HepG2 (cell line): ENCODE results near the gene FBXL13. TPM values are rescaled to one million over a fixed set of nuclear protein-coding genes. Genes with fewer than 3 reads are reported as not detected.
A peak's percentile ranks its signal among the peaks of the same experiment; 100 is the strongest.

ENCODE experiments used
- ATAC-seq: fragments of 200-7000 bp; cut with Tn5 transposase; 3 replicates; pipeline ENCODE4 v1.9.1; 2020; ENCODE audit warnings: mild to moderate bottlenecking, moderate library complexity
- BruUV-seq: library from RNA; stranded (reverse); fragments of 400-500 nt; replicated peaks from 2 replicates; lab custom pipeline; 2021; lab: Mats Ljungman, UMichigan
- CTCF ChIA-PET: fragments of 300-600 bp; formaldehyde crosslinking; extraction: SDS; loops from one replicate; lab custom pipeline; 2021; ENCODE audit warnings: low total read pairs, inconsistent platforms, low intra/inter-chr PET ratio; lab: Yijun Ruan, JAX
- POLR2A ChIA-PET: fragments of 350-600 bp; sonication (Branson Sonifier 250); formaldehyde crosslinking; loops from one replicate; lab custom pipeline; 2020; ENCODE audit warnings: antibody characterized with exemption, inconsistent platforms; lab: Yijun Ruan, JAX
- DNase-seq: peaks from one replicate; pipeline ENCODE4 v3.0.0-alpha.2; 2015; ENCODE audit warnings: low spot score
- FAIRE-seq: peaks from 3 replicates; lab custom pipeline; 2011; peaks lifted over from hg19 to GRCh38; lab: Jason Lieb, UNC
- H2AFZ ChIP-seq: one replicate; pipeline ENCODE4 v1.6.1; 2011; ENCODE audit warnings: low read length, inconsistent platforms
- H3K27ac ChIP-seq: fragments of 300-600 bp; 3 replicates; pipeline ENCODE4 v1.8.0; 2011; ENCODE audit warnings: mixed run types, mild to moderate bottlenecking, mixed read lengths, low read length, inconsistent platforms; ENCODE audit not compliant: insufficient read depth; ENCODE audit errors: extremely low read length
- H3K27me3 ChIP-seq, 2 experiments: fragments of 200-600 bp in 1 of 2; 2 replicates in 1 of 2; 3 replicates in 1 of 2; pipeline versions ENCODE4 v1.6.0 to v1.8.0; 2011; ENCODE audit warnings: low read length in 2 of 2, mild to moderate bottlenecking in 2 of 2, moderate library complexity in 2 of 2, inconsistent platforms in 1 of 2; ENCODE audit not compliant: insufficient read depth in 2 of 2, control insufficient read depth in 1 of 2
- H3K36me3 ChIP-seq, 2 experiments: fragments of 200-600 bp in 1 of 2; replicated peaks in 1 of 2; 2 replicates in 1 of 2; 3 replicates in 1 of 2; pipeline versions ENCODE4 v1.5.1 to v1.8.0; 2011; ENCODE audit warnings: low read length in 2 of 2, inconsistent platforms in 1 of 2; ENCODE audit not compliant: insufficient read depth in 2 of 2, control insufficient read depth in 1 of 2
- H3K4me1 ChIP-seq: 2 replicates; pipeline ENCODE4 v1.5.1; 2012; ENCODE audit warnings: low read length, inconsistent platforms; ENCODE audit not compliant: insufficient read depth
- H3K4me2 ChIP-seq: 2 replicates; pipeline ENCODE4 v1.6.0; 2011; ENCODE audit warnings: low read depth, low read length, inconsistent platforms
- H3K4me3 ChIP-seq, 3 experiments: fragments of 200-600 bp in 1 of 3; sonication (generic), shearing (Covaris generic) in 1 of 3; replicated peaks in 1 of 3; 2 replicates each; pipeline ENCODE4 v1.5.1; 2011 to 2016; ENCODE audit warnings: low read length in 3 of 3, inconsistent platforms in 2 of 3, low read depth in 2 of 3, mild to moderate bottlenecking in 2 of 3, control low read depth in 1 of 3, mixed read lengths in 1 of 3; ENCODE audit not compliant: insufficient read depth in 1 of 3
- H3K79me2 ChIP-seq: one replicate; pipeline ENCODE4 v1.6.1; 2011; ENCODE audit warnings: low read length, inconsistent platforms; ENCODE audit not compliant: insufficient read depth
- H3K9ac ChIP-seq: 2 replicates; pipeline ENCODE4 v1.6.0; 2011; ENCODE audit warnings: mild to moderate bottlenecking, low read depth, low read length, inconsistent platforms; ENCODE audit not compliant: insufficient read depth
- H3K9me3 ChIP-seq: 2 replicates; pipeline ENCODE4 v1.5.1; 2012; ENCODE audit warnings: mild to moderate bottlenecking, low read length
- H4K20me1 ChIP-seq: 2 replicates; pipeline ENCODE4 v1.6.0; 2011; ENCODE audit warnings: inconsistent platforms, mild to moderate bottlenecking, low read length, moderate library complexity; ENCODE audit not compliant: insufficient read depth
- CENPT ChIP-seq: sonication (generic); formaldehyde crosslinking; IDR thresholded peaks from 2 replicates; pipeline ENCODE4 v1.8.0; 2022; ENCODE audit warnings: low read depth, mild to moderate bottlenecking, moderate library complexity, missing genetic modification reagents
- DNMT1 ChIP-seq: sonication (generic); formaldehyde crosslinking; IDR thresholded peaks from 2 replicates; pipeline ENCODE4 v1.5.1; 2020; ENCODE audit warnings: mild to moderate bottlenecking, missing genetic modification reagents
- JDP2 ChIP-seq: sonication (generic); formaldehyde crosslinking; IDR thresholded peaks from 2 replicates; pipeline ENCODE4 v1.8.1; 2022; ENCODE audit warnings: missing genetic modification reagents, borderline replicate concordance
- MAFF ChIP-seq: IDR thresholded peaks from 2 replicates; pipeline ENCODE4 v1.6.1; 2011; ENCODE audit warnings: low read depth, low read length, improper control_type of control experiment
- PCBP1 ChIP-seq: fragments of 200-400 bp; formaldehyde crosslinking; IDR thresholded peaks from 2 replicates; pipeline ENCODE4 v1.6.1; 2017; ENCODE audit warnings: mild to moderate bottlenecking, low read depth, low read length, borderline replicate concordance
- ZMYM3 ChIP-seq: sonication (generic); formaldehyde crosslinking; IDR thresholded peaks from 2 replicates; pipeline ENCODE4 v1.5.1; 2020; ENCODE audit warnings: mild to moderate bottlenecking, missing genetic modification reagents
- ZNF260 ChIP-seq: sonication (generic); formaldehyde crosslinking; IDR thresholded peaks from 2 replicates; pipeline ENCODE4 v1.4.0; 2020; ENCODE audit warnings: missing genetic modification reagents, low read depth, mild to moderate bottlenecking, borderline replicate concordance
- ZNF549 ChIP-seq: sonication (generic); formaldehyde crosslinking; IDR thresholded peaks from 2 replicates; pipeline ENCODE4 v1.5.0; 2020; ENCODE audit warnings: missing genetic modification reagents
- WGBS: methylation state at CpG from one replicate; pipeline ENCODE4 v1.1.6; 2017; ENCODE audit warnings: low lambda C conversion rate; 5-methylcytosine and 5-hydroxymethylcytosine counted together
- in situ Hi-C: cut with HindIII; loops from 2 replicates; pipeline ENCODE4 v1.10.0; 2017; ENCODE audit warnings: low pct_unique_long_range_greater_than_20kb; ENCODE audit not compliant: extremely low pct_ligation_motif_present
- intact Hi-C: fragments of 100-400 bp; cut with micrococcal nuclease; formaldehyde crosslinking; loops from one replicate; pipeline ENCODE4 v1.10.0; 2022; ENCODE audit not compliant: unreplicated experiment
- polyA plus RNA-seq, 8 experiments: library from polyadenylated mRNA; depleted of rRNA in 3 of 8; stranded (reverse) in 7 of 8; unstranded in 1 of 8; fragments of >200 nt; fragmentation: Illumina TruSeq in 4 of 8; extraction: Trizol in 4 of 8; gene quantifications; 2 replicates each; pipeline versions ENCODE4 v1.2.1 to v1.2.3, GENCODE V29; 2011 to 2016; ENCODE audit warnings: low read depth in 4 of 8, missing spikeins in 1 of 8, mixed read lengths in 1 of 8; ENCODE audit not compliant: insufficient read depth in 1 of 8
- total RNA-seq, 5 experiments: library from RNA; depleted of rRNA; stranded (reverse); fragments of >200 nt; fragmentation: Illumina TruSeq; extraction: Trizol; gene quantifications; 2 replicates each; pipeline ENCODE4 v1.2.3, GENCODE V29; 2016; ENCODE audit warnings: low read depth in 1 of 5
- TF ChIP-seq, protein P1 (sequence below): sonication (generic); formaldehyde crosslinking; IDR thresholded peaks from 2 replicates; pipeline ENCODE4 v1.4.0; 2020; ENCODE audit warnings: missing genetic modification reagents, borderline replicate concordance
- TF ChIP-seq, protein P2 (sequence below): sonication (generic); formaldehyde crosslinking; IDR thresholded peaks from 2 replicates; pipeline ENCODE4 v1.4.0; 2020; ENCODE audit warnings: missing genetic modification reagents
- TF ChIP-seq, protein P3 (sequence below): IDR thresholded peaks from 2 replicates; pipeline ENCODE4 v1.6.1; 2012; ENCODE audit warnings: inconsistent platforms
- TF ChIP-seq, protein P4 (sequence below): sonication (generic); formaldehyde crosslinking; IDR thresholded peaks from 2 replicates; pipeline ENCODE4 v1.5.0; 2020; ENCODE audit warnings: mild to moderate bottlenecking, missing genetic modification reagents
- TF ChIP-seq, protein P5 (sequence below): IDR thresholded peaks from 2 replicates; pipeline ENCODE4 v1.6.1; 2016; ENCODE audit warnings: low read depth, control low read depth

Gene FBXL13
- total and polyA plus RNA-seq, 2 of the 13 experiments (the other 11 are each of a cell fraction or from before 2014, with no cell fraction given), result 0.24 to 0.77 TPM

DNA sequence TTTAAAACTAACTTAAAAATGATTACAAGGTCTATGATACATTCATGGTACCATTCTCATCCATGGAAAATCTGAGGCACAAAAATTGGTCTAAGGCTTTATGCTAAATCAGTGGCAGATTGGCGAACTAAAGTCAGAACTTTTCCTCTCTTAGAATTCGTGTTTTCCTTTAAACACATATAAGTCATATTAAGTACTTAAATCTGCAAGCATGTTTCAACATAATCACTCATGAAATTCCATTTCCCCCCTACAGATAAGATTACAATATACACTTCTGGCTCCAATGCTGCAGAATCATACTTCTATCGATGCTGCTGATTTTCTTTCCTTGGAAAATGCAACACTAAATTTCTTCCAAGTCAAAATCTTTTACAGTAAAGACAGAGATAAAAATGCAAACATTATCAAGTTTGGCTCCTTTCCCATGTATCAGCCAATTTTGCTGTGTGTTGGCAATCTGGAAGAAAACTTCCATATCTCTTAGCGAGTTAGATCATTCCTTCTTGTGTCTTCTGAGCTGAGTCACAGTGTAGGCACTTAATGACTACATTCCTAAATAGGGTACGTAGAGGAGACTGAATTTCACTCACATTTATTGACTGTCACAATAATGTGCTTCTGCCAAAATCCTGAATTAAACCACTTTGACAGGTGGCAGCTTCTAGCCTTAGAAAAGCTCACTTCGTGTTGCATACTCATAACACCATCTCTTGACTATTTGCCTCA is 238.2 kb downstream of the FBXL13 start (continued):
- TF ChIP-seq, protein P1, sequence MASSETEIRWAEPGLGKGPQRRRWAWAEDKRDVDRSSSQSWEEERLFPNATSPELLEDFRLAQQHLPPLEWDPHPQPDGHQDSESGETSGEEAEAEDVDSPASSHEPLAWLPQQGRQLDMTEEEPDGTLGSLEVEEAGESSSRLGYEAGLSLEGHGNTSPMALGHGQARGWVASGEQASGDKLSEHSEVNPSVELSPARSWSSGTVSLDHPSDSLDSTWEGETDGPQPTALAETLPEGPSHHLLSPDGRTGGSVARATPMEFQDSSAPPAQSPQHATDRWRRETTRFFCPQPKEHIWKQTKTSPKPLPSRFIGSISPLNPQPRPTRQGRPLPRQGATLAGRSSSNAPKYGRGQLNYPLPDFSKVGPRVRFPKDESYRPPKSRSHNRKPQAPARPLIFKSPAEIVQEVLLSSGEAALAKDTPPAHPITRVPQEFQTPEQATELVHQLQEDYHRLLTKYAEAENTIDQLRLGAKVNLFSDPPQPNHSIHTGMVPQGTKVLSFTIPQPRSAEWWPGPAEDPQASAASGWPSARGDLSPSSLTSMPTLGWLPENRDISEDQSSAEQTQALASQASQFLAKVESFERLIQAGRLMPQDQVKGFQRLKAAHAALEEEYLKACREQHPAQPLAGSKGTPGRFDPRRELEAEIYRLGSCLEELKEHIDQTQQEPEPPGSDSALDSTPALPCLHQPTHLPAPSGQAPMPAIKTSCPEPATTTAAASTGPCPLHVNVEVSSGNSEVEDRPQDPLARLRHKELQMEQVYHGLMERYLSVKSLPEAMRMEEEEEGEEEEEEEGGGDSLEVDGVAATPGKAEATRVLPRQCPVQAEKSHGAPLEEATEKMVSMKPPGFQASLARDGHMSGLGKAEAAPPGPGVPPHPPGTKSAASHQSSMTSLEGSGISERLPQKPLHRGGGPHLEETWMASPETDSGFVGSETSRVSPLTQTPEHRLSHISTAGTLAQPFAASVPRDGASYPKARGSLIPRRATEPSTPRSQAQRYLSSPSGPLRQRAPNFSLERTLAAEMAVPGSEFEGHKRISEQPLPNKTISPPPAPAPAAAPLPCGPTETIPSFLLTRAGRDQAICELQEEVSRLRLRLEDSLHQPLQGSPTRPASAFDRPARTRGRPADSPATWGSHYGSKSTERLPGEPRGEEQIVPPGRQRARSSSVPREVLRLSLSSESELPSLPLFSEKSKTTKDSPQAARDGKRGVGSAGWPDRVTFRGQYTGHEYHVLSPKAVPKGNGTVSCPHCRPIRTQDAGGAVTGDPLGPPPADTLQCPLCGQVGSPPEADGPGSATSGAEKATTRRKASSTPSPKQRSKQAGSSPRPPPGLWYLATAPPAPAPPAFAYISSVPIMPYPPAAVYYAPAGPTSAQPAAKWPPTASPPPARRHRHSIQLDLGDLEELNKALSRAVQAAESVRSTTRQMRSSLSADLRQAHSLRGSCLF (CRISPR knock-in tag), result no peak
- TF ChIP-seq, protein P2, sequence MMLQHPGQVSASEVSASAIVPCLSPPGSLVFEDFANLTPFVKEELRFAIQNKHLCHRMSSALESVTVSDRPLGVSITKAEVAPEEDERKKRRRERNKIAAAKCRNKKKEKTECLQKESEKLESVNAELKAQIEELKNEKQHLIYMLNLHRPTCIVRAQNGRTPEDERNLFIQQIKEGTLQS (CRISPR knock-in tag), result no peak
- no peak for TF ChIP-seq PCBP1
- no peak for TF ChIP-seq JDP2 (CRISPR knock-in tag)

DNA sequence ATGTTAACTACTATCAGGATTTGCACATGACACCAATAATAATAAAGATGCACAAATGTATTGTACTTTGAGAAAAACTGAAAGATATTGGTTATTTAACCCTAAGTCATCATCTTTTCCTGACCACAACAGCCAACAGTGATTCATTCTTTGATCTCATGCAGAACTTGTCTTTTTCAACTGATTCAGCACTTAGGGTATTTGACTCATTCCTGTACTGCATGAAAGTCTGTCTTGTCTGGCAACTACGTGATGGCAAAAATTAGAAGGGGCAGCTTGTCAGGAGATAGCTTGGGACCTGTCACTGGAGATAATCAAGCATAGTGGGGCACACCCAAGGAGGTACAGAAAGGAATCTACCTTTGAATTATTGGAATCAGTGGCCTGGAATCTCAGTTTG is 239.6 kb downstream of the FBXL13 start:
- H2AFZ ChIP-seq, result no peak overlapping the region
- H3K9me3 ChIP-seq, result no peaks in the 10 kb centered on the region
- H3K9ac ChIP-seq, result no peak overlapping the region
- DNase-seq (peak; percentile 15), FAIRE-seq (no peak), ATAC-seq (no peak)
- POLR2A ChIA-PET, result no interaction called here
- WGBS, result 76% methylated on average over 1 of the region's 1 CpG
- no TSS peak for BruUV-seq
- no peaks in the 10 kb centered on the region for H3K27me3 ChIP-seq
- H3K27ac ChIP-seq, result no peak overlapping the region
- in situ Hi-C loops (no loop called here), intact Hi-C loops (no loop called here)
- H3K36me3 ChIP-seq, result peaks cover 0 to 1% of the 10 kb centered on the region in 2 experiments; a peak in 1 of 5 replicates
- no peak overlapping the region for H3K4me2 ChIP-seq
- no peaks in the 10 kb centered on the region for H3K79me2 ChIP-seq
- no peak overlapping the region for H3K4me3 ChIP-seq
- CTCF ChIA-PET, result no interaction called here
- peaks cover 27% of the 10 kb centered on the region for H3K4me1 ChIP-seq
- no peaks in the 10 kb centered on the region for H4K20me1 ChIP-seq
- TF ChIP-seq ZNF549 (CRISPR knock-in tag), result no peak
- no peak for TF ChIP-seq CENPT
- TF ChIP-seq, protein P3, sequence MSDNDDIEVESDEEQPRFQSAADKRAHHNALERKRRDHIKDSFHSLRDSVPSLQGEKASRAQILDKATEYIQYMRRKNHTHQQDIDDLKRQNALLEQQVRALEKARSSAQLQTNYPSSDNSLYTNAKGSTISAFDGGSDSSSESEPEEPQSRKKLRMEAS, result no peak
- TF ChIP-seq ZMYM3 (CRISPR knock-in tag), result no peak
- TF ChIP-seq ZNF260 (CRISPR knock-in tag), result no peak
- TF ChIP-seq, protein P4, sequence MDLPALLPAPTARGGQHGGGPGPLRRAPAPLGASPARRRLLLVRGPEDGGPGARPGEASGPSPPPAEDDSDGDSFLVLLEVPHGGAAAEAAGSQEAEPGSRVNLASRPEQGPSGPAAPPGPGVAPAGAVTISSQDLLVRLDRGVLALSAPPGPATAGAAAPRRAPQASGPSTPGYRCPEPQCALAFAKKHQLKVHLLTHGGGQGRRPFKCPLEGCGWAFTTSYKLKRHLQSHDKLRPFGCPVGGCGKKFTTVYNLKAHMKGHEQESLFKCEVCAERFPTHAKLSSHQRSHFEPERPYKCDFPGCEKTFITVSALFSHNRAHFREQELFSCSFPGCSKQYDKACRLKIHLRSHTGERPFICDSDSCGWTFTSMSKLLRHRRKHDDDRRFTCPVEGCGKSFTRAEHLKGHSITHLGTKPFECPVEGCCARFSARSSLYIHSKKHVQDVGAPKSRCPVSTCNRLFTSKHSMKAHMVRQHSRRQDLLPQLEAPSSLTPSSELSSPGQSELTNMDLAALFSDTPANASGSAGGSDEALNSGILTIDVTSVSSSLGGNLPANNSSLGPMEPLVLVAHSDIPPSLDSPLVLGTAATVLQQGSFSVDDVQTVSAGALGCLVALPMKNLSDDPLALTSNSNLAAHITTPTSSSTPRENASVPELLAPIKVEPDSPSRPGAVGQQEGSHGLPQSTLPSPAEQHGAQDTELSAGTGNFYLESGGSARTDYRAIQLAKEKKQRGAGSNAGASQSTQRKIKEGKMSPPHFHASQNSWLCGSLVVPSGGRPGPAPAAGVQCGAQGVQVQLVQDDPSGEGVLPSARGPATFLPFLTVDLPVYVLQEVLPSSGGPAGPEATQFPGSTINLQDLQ (CRISPR knock-in tag), result no peak
- TF ChIP-seq, protein P5, sequence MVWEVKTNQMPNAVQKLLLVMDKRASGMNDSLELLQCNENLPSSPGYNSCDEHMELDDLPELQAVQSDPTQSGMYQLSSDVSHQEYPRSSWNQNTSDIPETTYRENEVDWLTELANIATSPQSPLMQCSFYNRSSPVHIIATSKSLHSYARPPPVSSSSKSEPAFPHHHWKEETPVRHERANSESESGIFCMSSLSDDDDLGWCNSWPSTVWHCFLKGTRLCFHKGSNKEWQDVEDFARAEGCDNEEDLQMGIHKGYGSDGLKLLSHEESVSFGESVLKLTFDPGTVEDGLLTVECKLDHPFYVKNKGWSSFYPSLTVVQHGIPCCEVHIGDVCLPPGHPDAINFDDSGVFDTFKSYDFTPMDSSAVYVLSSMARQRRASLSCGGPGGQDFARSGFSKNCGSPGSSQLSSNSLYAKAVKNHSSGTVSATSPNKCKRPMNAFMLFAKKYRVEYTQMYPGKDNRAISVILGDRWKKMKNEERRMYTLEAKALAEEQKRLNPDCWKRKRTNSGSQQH (CRISPR knock-in tag), result no peak
- TF ChIP-seq MAFF, result peak; percentile 85
- TF ChIP-seq DNMT1 (CRISPR knock-in tag), result no peak
